OCI-LY7 (cell line): ENCODE data around the gene SUPT3H. TPM values are rescaled to one million over a fixed set of nuclear protein-coding genes. Genes with fewer than 3 reads are reported as not detected.

Experiments
- BruUV-seq: library from RNA; stranded (reverse); fragments of 400-500 nt; replicated peaks from 2 replicates; lab custom pipeline; 2021; lab: Mats Ljungman, UMichigan
- CTCF ChIA-PET: fragments of 300-600 bp; sonication (Branson Sonifier 250); formaldehyde crosslinking; loops from one replicate; lab custom pipeline; 2022; ENCODE audit warnings: antibody characterized with exemption; ENCODE audit not compliant: unreplicated experiment; lab: Charles Lee
- POLR2A ChIA-PET: fragments of 300-600 bp; sonication (Branson Sonifier 250); formaldehyde crosslinking; loops from one replicate; lab custom pipeline; 2022; ENCODE audit warnings: antibody characterized with exemption; lab: Charles Lee
- DNase-seq: peaks from one replicate; pipeline ENCODE4 v3.0.0-alpha.2; 2015; ENCODE audit warnings: low spot score
- H2AFZ ChIP-seq: fragments of 200-600 bp; sonication (generic), shearing (Covaris generic); 2 replicates; pipeline ENCODE4 v1.6.1; 2014; ENCODE audit warnings: mild to moderate bottlenecking, antibody characterized with exemption, low read length, moderate library complexity
- H3K27ac ChIP-seq: fragments of 200-600 bp; sonication (generic); 2 replicates; pipeline ENCODE4 v1.5.1; 2014; ENCODE audit warnings: mixed run types, low read depth, mild to moderate bottlenecking, moderate library complexity, low read length, inconsistent platforms; ENCODE audit not compliant: poor library complexity, severe bottlenecking
- H3K36me3 ChIP-seq: fragments of 200-600 bp; sonication (generic); 2 replicates; pipeline ENCODE4 v1.6.1; 2014; ENCODE audit warnings: mild to moderate bottlenecking, antibody characterized with exemption, low read length, moderate library complexity, mixed read lengths; ENCODE audit not compliant: insufficient read depth
- H3K4me1 ChIP-seq: fragments of 200-600 bp; sonication (generic); 2 replicates; pipeline ENCODE4 v1.5.1; 2014; ENCODE audit warnings: mild to moderate bottlenecking, low read length; ENCODE audit not compliant: insufficient read depth, poor library complexity, severe bottlenecking
- H3K4me2 ChIP-seq: fragments of 200-600 bp; sonication (generic); 2 replicates; pipeline ENCODE4 v1.6.1; 2014; ENCODE audit warnings: mild to moderate bottlenecking, low read length
- H3K4me3 ChIP-seq: fragments of 200-600 bp; sonication (generic); 2 replicates; pipeline ENCODE4 v1.5.1; 2014; ENCODE audit warnings: mild to moderate bottlenecking, low read depth, low read length; ENCODE audit not compliant: poor library complexity, severe bottlenecking
- H3K79me2 ChIP-seq: fragments of 200-600 bp; sonication (generic); 2 replicates; pipeline ENCODE4 v1.6.1; 2016; ENCODE audit warnings: low read depth, mild to moderate bottlenecking, low read length, moderate library complexity, mixed read lengths; ENCODE audit not compliant: insufficient read depth
- H3K9me2 ChIP-seq: fragments of 200-600 bp; sonication (generic); 2 replicates; pipeline ENCODE4 v1.6.1; 2016; ENCODE audit warnings: mild to moderate bottlenecking, low read length, mixed read lengths; ENCODE audit not compliant: insufficient read depth
- H3K9me3 ChIP-seq: fragments of 200-600 bp; sonication (generic); 2 replicates; pipeline ENCODE4 v1.6.1; 2014; ENCODE audit warnings: mild to moderate bottlenecking, mixed run types, low read length, mixed read lengths
- H4K20me1 ChIP-seq: fragments of 200-600 bp; sonication (generic); 2 replicates; pipeline ENCODE4 v1.6.1; 2014; ENCODE audit warnings: mild to moderate bottlenecking, antibody characterized with exemption, low read length, moderate library complexity, mixed read lengths; ENCODE audit not compliant: insufficient read depth
- EZH2phosphoT487 ChIP-seq: fragments of 200-600 bp; sonication (generic); IDR thresholded peaks from 2 replicates; pipeline ENCODE4 v1.6.1; 2018; ENCODE audit warnings: low read depth, borderline replicate concordance, mild to moderate bottlenecking, mixed run types, antibody characterized with exemption, low read length, moderate library complexity, mixed read lengths
- intact Hi-C: fragments of 100-400 bp; cut with micrococcal nuclease; formaldehyde crosslinking; loops from one replicate; pipeline ENCODE4 v1.10.0; 2022; ENCODE audit not compliant: unreplicated experiment
- total RNA-seq, 2 experiments: library from RNA; depleted of rRNA in 1 of 2; stranded (reverse); fragments of >200 nt in 1 of 2; shearing (Covaris generic) in 1 of 2; gene quantifications; 2 replicates each; pipeline ENCODE4 v1.2.3, GENCODE V29; 2014 to 2022
- TF ChIP-seq, protein P1 (sequence below): fragments of 200-600 bp; sonication (generic); conservative IDR thresholded peaks from 2 replicates; pipeline ENCODE4 v1.5.1; 2014; ENCODE audit warnings: mild to moderate bottlenecking, antibody characterized with exemption, low read length, moderate library complexity, mixed read lengths

Gene SUPT3H
- total RNA-seq, 2 experiments from 2014 or later: 1.1 to 7.1 TPM

DNA sequence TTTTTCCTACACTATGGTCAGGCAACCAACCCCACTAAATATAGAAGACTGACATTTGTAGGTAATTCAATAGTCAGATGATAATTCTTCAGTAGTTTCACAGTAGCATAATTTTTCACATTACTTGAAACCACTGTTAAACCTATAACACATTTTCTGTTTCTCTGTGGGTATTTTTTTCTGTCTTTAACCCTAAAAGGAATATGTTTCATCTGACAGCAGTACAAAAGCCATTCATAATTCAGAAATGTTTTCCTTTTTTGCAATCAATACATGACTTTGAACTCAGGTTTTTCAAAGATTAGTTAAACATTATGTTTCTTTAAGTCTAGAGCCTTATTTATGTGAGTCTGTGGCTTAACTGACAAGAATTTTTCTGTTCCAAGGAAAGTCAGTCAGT lies 178.2 kb downstream of the SUPT3H start:
- no peaks in the 10 kb centered on the region for H4K20me1 ChIP-seq
- H3K27ac ChIP-seq: no peak overlapping the region
- H3K9me3 ChIP-seq: no peaks in the 10 kb centered on the region
- no peak overlapping the region for H3K4me2 ChIP-seq
- H3K9me2 ChIP-seq: no peaks in the 10 kb centered on the region
- intact Hi-C loops: no loop called here
- no peaks in the 10 kb centered on the region for H3K36me3 ChIP-seq
- H3K4me3 ChIP-seq: no peak overlapping the region
- H3K4me1 ChIP-seq: no peaks in the 10 kb centered on the region
- no peak for DNase-seq
- CTCF ChIA-PET: no interaction called here
- POLR2A ChIA-PET: no interaction called here
- TF ChIP-seq, protein P1, sequence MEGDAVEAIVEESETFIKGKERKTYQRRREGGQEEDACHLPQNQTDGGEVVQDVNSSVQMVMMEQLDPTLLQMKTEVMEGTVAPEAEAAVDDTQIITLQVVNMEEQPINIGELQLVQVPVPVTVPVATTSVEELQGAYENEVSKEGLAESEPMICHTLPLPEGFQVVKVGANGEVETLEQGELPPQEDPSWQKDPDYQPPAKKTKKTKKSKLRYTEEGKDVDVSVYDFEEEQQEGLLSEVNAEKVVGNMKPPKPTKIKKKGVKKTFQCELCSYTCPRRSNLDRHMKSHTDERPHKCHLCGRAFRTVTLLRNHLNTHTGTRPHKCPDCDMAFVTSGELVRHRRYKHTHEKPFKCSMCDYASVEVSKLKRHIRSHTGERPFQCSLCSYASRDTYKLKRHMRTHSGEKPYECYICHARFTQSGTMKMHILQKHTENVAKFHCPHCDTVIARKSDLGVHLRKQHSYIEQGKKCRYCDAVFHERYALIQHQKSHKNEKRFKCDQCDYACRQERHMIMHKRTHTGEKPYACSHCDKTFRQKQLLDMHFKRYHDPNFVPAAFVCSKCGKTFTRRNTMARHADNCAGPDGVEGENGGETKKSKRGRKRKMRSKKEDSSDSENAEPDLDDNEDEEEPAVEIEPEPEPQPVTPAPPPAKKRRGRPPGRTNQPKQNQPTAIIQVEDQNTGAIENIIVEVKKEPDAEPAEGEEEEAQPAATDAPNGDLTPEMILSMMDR: no peak
- no peak for TF ChIP-seq EZH2phosphoT487
- H3K79me2 ChIP-seq: no peaks in the 10 kb centered on the region
- no peak overlapping the region for H2AFZ ChIP-seq
- no TSS peak for BruUV-seq

DNA sequence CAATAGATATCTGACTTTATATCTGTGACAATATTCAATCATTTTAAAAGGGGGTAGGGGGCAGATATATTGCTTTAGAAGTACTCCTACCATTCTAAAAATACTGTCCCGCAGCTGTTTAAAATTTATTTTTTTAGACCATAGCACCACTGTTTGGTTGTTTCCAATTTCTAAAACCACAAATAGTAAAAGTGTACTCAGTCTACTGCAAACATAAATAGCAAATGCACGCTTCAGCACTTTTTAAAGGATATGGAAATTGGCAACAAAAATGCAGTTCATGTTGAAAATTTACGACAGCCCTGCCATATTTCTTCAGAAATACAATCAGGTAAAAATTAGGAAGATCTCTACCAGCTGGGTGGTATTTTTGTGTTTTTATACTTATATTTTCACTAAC lies 181.6 kb downstream of the SUPT3H start:
- ChIA-PET POLR2A (no interaction called here), CTCF (no interaction called here)
- DNase-seq: no peak
- Histone ChIP-seq H2AFZ (no peak overlapping the region), H3K4me3 (no peak overlapping the region), H3K9me2 (no peaks in the 10 kb centered on the region), H3K79me2 (no peaks in the 10 kb centered on the region), H3K9me3 (no peaks in the 10 kb centered on the region), H3K4me1 (no peaks in the 10 kb centered on the region), H4K20me1 (no peaks in the 10 kb centered on the region), H3K27ac (no peak overlapping the region), H3K4me2 (no peak overlapping the region), H3K36me3 (no peaks in the 10 kb centered on the region)
- intact Hi-C loops: no loop called here
- BruUV-seq: no TSS peak
- TF ChIP-seq EZH2phosphoT487: no peak
- TF ChIP-seq, protein P1: no peak

DNA sequence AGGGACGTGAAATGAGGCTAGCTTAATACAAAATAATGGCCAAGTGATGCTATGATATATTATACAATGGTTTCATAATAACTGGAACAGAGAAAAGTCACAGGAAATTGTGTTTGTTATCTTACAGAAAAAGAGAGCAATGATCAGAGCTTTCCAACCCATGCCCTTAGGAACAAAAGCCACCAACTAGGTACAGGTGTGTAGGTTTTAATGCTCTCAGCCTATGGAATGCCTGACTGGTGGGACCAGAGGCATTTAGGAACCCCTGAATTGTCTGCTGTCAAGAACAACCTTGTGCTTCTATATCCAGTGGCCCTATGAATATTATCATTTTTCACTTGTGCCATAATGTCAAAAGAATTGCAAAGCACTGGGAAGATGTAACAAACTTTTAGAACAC lies 182.6 kb downstream of the SUPT3H start:
- POLR2A ChIA-PET: no interaction called here
- no TSS peak for BruUV-seq
- Histone ChIP-seq H3K36me3 (no peaks in the 10 kb centered on the region), H2AFZ (no peak overlapping the region), H3K4me3 (no peak overlapping the region), H3K9me2 (no peaks in the 10 kb centered on the region), H3K9me3 (no peaks in the 10 kb centered on the region), H3K27ac (no peak overlapping the region), H3K4me1 (no peaks in the 10 kb centered on the region), H3K4me2 (no peak overlapping the region), H3K79me2 (no peaks in the 10 kb centered on the region), H4K20me1 (no peaks in the 10 kb centered on the region)
- intact Hi-C loops: no loop called here
- CTCF ChIA-PET: no interaction called here
- no peak for TF ChIP-seq EZH2phosphoT487
- TF ChIP-seq, protein P1: no peak
- no peak for DNase-seq
